HG03060 (cell line): ENCODE measurements around the gene DCUN1D2.
"Not testable (repeated sequence)": the region's sequence is repeated elsewhere in the genome, so short reads cannot be mapped to it uniquely, and the experiment has no call there.

Source experiments
- ATAC-seq: cut with Tn5 transposase; IDR thresholded peaks from one replicate; pipeline ENCODE4 v1.9.1; 2021; ENCODE audit warnings: low read depth, moderate number of reproducible peaks; ENCODE audit not compliant: unreplicated experiment

The DCUN1D2 gene

DNA sequence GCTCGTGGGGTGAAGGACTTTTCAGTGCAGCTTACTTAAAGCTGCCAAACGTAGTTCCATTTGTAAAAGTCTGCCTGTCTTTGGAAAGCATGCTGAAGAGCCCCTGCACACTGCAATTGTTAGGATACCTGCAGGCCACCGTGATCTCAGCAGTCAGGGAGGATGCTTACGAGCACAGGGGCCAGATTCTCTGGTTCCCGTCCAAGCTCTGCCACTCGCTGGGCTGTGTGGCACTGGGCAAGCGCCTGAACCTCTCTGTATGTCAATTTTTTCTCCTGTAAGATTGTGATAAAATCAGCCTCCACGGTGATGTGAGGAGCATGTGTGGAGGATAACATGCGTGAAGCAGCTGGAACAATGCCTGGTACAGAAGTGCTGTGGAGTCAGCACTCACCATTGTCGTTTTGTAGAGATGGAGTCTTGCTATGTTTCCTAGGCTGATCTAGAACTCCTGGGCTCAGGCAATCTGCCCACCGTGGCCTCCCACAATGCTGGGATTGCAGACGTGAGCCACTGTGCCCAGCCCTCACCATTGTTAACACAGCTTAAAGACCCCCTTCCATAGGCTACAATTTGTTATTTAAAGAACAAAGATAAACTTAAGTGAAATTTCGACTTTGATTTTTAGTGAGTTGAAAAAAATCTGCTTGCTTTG, 40.7 kb downstream of the DCUN1D2 start:
- no peak for ATAC-seq

DNA sequence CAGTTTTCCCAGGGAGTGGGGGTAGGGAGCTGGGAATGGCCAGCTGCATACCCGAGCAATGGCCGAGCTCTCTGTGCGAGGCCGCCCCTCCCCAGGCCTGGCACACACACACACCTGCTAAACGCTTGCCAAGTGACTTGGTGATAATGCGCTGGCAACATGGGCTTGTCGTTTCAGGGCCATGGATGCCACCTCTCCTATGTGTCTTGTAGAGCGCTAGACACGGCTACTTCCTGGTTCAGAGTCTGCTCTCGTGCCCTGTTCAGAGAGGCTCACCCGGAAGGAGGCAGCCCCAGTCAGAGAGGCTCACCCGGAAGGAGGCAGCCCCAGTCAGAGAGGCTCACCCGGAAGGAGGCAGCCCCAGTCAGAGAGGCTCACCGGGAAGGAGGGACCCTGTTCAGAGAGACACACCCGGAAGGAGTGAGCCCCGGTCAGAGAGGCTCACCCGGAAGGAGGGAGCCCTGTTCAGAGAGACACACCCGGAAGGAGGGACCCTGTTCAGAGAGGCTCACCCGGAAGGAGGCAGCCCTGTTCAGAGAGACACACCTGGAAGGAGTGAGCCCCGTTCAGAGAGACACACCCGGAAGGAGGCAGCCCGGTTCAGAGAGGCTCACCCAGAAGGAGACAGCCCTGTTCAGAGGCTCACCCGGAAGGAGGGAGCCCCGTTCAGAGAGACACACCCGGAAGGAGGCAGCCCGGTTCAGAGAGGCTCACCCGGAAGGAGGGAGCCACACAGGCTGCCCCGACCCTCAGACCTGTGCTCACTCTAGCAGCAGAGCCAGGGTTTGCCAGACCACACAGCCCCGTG, 41.4 kb downstream of the DCUN1D2 start:
- ATAC-seq = no peak

DNA sequence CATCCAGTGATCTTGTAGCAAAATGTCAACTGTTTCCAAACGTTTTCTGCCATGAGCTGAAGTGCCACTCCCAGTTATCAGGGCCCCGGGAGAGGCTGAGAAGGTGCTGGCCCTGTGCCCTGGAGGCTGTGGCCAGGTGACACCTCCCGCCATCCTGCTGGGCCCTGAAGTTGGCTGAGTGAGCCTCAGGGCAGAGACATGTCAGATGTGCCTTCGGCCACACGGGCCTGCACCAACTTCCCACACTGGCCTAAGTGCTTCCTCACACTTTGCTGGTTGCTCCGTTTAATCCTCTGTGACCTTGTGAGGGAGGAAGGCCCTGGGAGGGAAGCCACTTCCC, 42.0 kb downstream of the DCUN1D2 start:
- no peak for ATAC-seq

DNA sequence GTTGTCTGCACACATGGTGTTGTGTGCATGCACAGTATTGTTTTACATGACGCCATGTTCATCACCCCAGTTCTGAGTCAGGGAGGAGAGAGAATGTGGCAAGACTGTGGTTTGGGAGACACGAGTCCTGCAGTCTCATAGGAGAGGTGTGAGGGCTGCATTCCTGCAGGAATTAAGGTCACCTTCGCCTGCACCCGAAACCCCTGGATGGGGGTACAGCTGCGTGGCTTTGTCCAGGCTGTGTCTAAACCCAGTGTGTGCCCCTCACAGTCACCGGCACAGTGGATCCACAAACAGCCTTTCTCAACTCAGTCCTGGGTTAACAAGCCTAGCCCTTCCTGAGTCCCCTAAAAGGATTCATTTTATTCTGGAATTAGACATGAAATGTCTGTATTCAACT, 42.9 kb downstream of the DCUN1D2 start:
- ATAC-seq = no peak

DNA sequence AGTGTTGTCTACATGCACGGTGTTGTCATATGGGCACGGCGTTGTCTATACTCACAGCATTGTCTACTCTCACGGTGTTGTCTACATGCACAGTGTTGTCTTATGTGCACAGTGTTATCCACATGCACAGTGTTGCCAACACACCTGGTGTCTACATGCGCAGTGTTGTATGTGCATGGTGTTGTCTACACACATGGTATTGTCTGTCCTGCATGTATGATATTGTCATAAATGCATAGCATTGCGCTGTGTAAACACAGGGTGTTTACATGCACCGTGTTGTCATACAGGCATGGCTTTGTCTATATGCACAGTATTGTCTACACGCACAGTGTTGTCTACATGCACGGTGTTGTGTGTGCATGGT, 44.0 kb downstream of the DCUN1D2 start:
- no peak for ATAC-seq

DNA sequence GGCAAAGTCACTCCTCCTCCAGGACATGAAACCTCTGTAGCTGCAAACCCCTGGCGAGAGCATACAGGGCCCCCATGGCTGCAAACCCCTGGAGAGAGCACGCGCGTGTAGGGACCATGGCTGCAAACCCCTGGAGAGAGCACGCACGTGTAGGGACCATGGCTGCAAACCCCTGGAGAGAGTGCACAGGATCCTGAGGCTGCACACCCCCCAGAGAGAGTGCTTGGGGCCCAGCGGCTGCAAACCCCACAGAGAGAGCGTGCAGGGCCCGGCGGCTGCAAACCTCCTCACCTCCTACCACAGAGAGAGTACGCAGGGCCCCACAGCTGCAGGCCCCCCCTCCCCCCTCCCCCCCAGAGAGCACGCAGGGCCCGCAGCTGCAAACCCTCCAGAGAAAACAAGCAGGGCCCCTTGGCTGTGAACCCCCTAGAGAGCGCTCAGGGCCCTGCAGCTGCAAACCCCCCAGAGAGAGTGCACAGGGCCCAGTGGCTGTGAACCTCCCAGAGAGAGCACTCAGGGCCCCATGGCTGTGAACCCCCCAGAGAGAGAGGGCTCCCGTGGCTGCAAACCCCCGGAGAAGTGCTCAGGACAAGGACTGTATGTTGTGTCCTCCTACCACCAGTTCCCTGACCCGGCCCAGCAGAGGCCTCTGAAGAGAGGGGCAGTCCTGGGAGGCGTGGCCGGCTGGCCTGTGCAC, 44.6 kb downstream of the DCUN1D2 start:
- no peak for ATAC-seq

DNA sequence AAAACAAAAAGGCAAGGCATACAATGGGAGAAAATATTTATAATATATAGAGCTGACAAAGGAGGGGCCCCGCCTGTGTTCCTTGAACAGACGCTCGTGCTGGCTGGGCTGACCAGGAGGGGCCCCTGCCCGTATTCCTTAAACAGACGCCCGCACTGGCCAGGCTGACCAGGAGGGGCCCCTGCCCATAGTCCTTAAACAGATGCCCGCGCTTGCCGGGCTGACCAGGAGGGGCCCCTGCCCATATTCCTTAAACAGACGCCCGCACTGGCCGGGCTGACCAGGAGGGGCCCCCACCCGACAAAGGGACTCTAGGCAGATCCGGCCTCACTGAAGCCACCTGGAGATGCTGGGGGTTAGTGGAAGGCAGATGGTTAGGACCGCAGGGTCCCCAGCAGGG, 46.5 kb downstream of the DCUN1D2 start:
- ATAC-seq = no peak

DNA sequence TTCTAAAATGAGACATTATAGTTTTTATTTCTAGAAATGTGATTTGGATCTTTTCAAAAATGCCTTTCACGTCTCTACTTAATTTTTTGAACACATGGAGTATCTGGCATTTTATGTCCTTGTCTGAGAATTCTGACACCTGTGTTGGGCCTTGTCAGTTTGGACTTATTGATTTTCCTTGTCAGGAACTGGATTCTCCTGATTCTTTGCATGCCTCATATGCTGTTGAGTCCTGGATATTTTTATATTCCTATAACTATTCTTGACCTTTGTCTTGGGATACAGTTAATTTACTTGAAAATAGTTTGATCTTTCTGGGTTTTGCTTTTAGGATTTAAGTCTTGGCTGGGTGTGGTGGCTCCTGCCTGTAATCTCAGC, 47.5 kb downstream of the DCUN1D2 start:
- ATAC-seq = no peak

DNA sequence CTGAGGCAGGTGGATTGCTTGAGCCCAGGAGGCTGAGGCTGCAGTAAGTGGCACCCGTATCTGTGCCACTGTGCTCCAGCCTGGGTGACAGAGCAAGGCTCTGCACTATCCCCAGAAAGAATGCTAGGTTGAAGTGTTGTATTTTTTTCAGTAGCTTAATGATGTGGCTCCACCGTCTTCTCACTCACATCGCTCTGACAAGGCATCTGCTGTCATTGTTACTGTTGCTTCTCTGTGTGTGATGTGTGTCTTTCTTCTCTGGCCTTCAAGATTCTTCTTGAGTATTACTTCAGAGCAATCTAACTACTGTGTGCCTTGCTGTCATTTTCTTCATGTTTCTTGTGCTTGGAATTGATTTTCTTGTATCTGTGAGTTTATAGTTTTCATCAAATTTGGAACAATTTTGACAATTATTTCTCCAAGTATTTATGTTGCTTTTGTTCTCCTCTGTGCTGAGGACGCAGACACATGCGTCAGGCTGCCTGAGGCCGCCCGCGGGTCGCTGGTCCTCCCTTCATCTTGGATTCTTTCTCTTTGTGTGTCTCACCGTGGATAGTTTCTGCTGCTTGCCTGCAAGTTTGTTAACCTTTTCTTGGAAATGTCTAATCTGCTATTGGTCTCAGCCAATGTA, 48.0 kb downstream of the DCUN1D2 start:
- ATAC-seq = no peak

DNA sequence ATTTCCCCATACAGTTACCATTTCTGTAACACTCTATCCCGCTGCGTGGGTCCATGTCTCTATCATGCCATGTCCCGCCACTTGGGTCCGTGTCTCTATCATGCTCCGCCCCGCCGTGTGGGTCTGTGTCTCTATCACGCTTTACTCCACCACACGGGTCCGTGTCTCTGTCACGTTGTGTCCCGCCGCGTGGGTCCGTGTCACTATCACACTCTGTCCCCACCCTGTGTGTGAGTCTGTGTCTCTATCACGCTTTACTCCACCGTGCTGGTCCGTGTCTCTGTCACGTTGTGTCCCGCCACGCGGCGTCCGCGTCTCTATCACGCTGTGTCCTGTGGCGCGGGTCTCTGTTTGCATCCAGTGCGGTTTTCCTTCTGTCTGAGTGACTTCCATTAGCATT, 48.9 kb downstream of the DCUN1D2 start:
- ATAC-seq = no peak

DNA sequence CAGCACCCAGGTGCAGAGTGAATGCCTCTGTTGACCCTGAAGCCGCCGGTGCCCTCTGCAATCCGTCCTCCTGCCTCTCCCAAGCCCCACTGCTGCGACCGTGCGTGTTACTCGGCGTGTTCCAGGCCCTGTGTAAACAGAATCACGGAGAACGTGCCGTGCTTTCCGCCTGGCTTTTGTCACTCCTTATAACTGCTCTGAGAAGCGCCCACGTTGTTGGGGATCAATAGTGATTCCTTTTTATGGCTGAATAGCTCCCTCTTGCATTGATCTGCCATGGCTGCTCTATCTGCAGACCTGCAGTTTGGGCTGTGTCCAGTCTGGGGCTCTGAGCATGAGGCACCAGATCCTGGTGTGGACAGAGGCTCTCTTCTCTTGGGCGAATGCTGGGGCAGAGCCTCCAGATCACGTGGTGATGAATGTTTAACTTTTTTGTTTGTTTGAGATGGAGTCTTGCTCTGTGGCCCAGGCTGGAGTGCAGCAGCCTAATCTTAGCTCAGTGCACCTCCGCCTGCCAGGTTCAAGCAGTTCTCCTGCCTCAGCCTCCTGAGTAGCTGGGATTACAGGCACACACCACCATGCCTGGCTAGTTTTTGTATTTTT, 53.0 kb downstream of the DCUN1D2 start:
- no peak for ATAC-seq

DNA sequence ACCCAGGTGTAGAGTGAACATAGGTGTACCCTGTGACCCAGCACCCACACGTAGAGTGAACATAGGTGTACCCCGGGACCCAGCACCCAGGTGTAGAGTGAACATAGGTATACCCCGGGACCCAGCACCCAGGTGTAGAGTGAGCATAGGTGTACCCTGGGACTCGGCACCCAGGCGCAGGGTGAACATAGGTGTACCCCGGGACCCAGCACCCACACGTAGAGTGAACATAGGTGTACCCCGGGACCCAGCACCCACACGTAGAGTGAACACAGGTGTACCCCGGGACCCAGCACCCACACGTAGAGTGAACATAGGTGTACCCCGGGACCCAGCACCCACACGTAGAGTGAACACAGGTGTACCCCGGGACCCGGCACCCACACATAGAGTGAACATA, 53.6 kb downstream of the DCUN1D2 start:
- not testable (repeated sequence) for ATAC-seq

DNA sequence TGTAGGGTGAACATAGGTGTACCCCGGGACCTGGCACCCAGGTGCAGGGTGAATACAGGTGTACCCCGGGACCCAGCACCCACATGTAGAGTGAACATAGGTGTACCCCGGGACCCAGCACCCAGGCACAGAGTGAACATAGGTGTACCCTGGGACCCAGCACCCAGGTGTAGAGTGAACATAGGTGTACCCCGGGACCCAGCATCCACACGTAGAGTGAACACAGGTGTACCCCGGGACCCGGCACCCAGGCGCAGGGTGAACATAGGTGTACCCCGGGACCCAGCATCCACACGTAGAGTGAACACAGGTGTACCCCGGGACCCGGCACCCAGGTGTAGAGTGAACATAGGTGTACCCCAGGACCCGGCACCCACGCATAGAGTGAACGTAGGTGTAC, 54.6 kb downstream of the DCUN1D2 start:
- ATAC-seq = not testable (repeated sequence)

DNA sequence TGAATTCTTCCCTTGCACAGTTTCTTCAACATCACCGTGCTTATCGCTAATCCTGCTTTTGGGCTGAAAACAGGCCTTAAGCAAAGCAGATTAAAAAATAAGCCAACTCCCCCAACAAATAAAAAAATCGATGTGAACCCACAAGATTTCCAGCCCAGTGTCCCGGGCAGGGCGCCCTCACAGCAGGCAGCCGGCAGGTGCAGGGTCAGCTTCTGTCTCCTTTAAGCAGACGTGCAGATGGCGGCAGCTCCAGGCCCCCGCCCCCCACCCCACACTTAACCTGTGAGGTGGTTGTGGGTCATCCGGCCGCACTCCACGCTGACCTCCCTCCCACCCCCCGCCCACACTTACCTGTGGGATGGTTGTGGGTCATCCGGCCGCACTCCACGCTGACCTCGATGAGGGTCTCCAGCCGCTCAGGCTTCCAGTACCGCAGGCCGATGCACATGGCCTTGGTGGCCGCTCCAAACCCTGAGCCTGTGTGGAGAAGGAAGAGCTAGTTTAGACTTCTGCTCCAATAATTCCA, 57.1 kb downstream of the DCUN1D2 start:
- ATAC-seq = no peak

DNA sequence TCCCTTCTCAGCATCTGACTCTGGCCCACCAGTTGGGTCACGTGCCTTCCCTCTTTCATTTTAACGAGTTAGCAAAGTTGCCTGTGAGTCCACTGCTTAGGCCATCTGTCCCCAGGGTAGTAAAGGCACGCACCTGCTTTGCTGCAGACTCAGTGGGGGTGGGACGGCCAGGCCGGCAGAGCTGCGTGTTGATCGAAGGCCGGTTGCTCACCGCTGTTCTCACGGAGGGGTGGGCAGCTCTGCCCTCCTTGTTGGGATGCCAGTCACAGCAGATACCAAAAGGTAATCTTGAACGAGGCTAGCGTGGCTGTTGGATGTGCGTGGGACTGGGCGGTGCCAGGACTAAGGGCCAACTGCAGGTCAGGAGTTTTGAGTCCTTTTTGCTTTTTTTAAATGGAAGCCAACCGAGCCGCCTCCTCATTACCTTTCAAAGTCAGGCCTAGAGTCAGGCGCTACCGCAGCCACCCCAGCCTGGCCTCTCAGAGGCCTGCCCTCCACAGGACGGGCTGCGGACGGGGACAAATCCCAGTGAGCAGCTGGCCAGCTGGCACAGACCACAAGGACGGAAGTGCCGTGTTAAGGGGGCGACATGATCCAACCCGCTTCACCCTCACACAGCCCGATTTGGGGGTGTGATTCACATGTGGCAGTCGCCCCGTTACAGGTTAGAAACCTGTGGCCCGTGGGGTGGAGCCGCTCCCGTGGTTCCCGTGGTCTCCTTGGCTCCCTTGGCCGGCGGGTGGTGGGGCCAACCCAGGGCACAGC, 57.8 kb downstream of the DCUN1D2 start:
- ATAC-seq = no peak

DNA sequence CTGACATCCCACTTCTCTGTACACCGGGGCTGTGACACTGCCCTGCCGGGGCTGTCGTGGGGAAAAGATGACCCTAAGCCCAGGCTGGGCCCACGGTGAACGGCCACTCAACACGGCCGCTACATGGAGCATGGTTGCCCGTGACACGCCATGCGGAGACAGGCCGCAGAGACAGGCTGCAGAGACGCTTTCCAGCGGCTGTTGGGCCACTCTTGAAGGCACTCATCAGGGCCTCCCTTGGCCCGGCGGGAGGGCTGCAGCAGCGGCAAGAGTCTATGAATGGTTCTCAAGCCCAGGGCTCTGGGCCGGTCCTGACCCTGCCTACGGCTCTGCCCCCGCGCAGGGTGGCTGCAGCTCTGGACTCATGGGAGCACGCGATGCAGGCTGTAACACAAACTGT, 59.3 kb downstream of the DCUN1D2 start:
- ATAC-seq = no peak

DNA sequence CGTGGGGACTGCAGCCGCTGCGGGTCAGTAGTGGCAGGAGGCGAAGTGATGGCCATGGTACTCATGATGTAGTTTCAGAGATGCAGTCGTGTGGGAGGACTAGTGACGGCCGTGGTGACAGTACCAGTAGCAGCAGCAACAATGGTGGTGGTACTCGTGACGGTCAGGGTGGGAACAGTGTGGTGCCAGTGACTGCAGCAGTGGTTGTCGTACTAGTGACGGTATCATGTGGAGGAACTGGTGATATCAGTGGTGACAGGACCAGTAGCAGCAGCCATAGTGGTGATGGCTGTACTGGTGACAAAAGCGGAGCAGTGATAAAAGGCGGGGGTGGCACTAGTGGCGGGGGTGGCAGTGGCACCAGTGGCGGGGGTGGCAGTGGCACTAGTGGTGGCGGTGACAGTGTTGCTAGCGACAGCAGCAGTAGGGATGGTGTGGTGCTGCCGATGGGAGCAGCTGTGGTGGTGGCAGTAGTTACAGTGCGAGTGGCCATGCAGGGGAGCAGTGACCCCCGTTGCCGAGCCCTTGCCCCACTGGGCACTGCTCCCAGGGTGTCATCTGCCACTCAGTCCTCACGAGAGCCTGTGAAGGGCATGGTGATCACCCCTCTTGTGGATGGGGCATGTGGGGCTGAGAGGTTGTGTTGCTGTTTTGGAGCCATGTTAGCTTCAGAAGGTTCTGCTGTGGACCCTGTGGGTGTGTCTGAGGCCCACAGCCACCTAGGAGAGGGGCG, 60.0 kb downstream of the DCUN1D2 start:
- ATAC-seq = no peak

DNA sequence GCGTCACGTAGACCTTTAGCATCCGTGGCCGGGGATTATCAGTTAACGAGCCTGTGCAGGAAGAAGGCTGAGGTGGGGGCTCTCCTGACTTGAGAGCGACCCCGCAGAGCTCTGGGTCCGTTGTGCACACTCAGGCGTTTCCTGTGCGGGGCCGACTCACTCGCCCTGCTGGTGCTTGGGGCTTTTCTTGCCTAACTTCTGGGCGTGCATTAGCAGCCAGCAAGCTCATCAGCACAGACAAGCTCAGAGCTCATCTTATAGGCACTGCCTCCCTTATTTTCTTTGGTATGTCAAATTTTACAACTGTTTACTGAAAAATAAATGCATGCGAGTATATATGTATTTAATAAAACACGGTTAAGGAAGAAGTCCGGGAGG, 60.9 kb downstream of the DCUN1D2 start:
- ATAC-seq = no peak

DNA sequence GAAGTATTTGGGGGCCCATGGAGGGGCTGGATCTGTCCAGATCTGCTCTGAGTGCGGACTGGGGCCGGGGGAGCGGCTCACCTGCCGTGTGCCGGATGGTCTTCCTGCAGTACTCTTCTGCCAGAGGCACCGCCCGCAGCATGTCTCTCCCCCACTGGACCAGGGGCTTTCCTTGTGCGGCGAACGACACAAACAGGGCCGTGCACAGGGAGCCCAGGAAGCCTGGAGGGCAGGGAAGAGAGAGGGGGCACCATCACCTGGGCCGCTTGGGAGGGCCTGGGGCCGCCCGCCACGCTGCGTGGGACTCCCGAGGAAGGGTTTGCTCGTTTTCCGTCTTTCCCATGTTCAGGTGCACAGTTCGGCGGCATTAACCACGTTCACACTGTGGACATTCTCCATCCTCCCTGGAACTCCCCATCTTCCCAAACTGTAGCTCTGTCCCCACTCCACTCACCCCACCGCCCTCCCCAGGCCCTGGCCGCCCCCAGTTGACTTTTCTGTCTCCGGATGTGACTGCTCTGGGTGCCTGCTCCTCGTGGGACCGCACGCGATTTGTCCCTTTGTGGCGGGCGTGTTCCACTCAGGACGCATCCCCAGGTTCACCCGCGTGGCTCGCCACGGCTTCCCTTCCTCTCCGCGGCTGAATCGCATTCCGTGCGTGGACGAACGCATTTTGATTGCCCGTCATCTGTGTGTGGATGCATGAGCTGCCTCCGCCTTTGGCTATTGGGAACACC, 61.5 kb downstream of the DCUN1D2 start:
- ATAC-seq = no peak
